Aorta (tissue), 5 donors: ENCODE data around the gene DIS3L. TPM values are rescaled to one million over a fixed set of nuclear protein-coding genes. Genes with fewer than 3 reads are reported as not detected.

Source experiments
- ATAC-seq: fragments of 200-7000 bp; cut with Tn5 transposase; one replicate; pipeline ENCODE4 v1.9.1; 2022; ENCODE audit warnings: moderate library complexity; ENCODE audit not compliant: low FRiP score
- DNase-seq, 2 donors: peaks; one replicate each; pipeline ENCODE4 v3.0.0-alpha.2; 2020
- H3K27ac ChIP-seq, 2 donors: one replicate each; pipeline ENCODE4 v1.5.1; 2013; ENCODE audit warnings: low read length in 2 of 2, mild to moderate bottlenecking in 2 of 2, moderate library complexity in 2 of 2, control low read depth in 1 of 2, inconsistent platforms in 1 of 2, low read depth in 1 of 2
- H3K27me3 ChIP-seq, 2 donors: one replicate each; pipeline ENCODE4 v1.6.1; 2013; ENCODE audit warnings: control low read depth in 1 of 2, low read length in 1 of 2, mild to moderate bottlenecking in 1 of 2, moderate library complexity in 1 of 2; ENCODE audit not compliant: insufficient read depth in 2 of 2, control insufficient read depth in 1 of 2
- H3K36me3 ChIP-seq, 2 donors: one replicate each; pipeline ENCODE4 v1.6.1; 2013; ENCODE audit warnings: control low read depth in 1 of 2, low read length in 1 of 2, mild to moderate bottlenecking in 1 of 2; ENCODE audit not compliant: insufficient read depth in 2 of 2, control insufficient read depth in 1 of 2
- H3K4me1 ChIP-seq, 2 donors: one replicate each; pipeline ENCODE4 v1.6.1; 2013; ENCODE audit warnings: low read length in 2 of 2, control low read depth in 1 of 2, mild to moderate bottlenecking in 1 of 2, moderate library complexity in 1 of 2; ENCODE audit not compliant: insufficient read depth in 2 of 2, control insufficient read depth in 1 of 2
- H3K4me3 ChIP-seq, 2 donors: one replicate each; pipeline ENCODE4 v1.5.1; 2013; ENCODE audit warnings: low read length in 2 of 2, control low read depth in 1 of 2, mild to moderate bottlenecking in 1 of 2
- H3K9me3 ChIP-seq: one replicate; pipeline ENCODE4 v1.6.1; 2013; ENCODE audit warnings: mild to moderate bottlenecking, low read length; ENCODE audit not compliant: control insufficient read depth
- WGBS, 2 donors: extraction: QIAGEN DNeasy Blood & Tissue Kit; methylation state at CpG; one replicate each; pipeline ENCODE4 v1.1.7; 2013; 5-methylcytosine and 5-hydroxymethylcytosine counted together
- intact Hi-C, 2 donors: fragments of 100-400 bp; cut with DNase I; formaldehyde crosslinking; loops; one replicate each; pipeline versions ENCODE4 v1.14.2 to v1.15.0; 2022
- polyA plus RNA-seq, 2 donors: library from polyadenylated mRNA; stranded (reverse); fragments of 200-250 nt; gene quantifications; one replicate each; pipeline ENCODE4 v1.2.3, GENCODE V29; 2013
- total RNA-seq, 2 donors: library from RNA; stranded (reverse); fragmentation: NEBNext Ultra II Directional; extraction: Animal tissue kit (Norgen Biotek cat#: 25700); gene quantifications; one replicate each; pipeline ENCODE4 v1.2.1, GENCODE V29; 2021
- donor health status: healthy with polysubstance abuse.
- donor health status: Bipolar disorder and iron deficiency.
- donor health status: DM: no; HTN: no; CAD: no.
- donor health status: DM: no; HTN: no; CAD: no.
- donor health status: DM: yes; HTN: yes; CAD: no.

Gene DIS3L
- total and polyA plus RNA-seq, 4 donors = 10.6 to 36.2 (median 18.1) TPM

DNA sequence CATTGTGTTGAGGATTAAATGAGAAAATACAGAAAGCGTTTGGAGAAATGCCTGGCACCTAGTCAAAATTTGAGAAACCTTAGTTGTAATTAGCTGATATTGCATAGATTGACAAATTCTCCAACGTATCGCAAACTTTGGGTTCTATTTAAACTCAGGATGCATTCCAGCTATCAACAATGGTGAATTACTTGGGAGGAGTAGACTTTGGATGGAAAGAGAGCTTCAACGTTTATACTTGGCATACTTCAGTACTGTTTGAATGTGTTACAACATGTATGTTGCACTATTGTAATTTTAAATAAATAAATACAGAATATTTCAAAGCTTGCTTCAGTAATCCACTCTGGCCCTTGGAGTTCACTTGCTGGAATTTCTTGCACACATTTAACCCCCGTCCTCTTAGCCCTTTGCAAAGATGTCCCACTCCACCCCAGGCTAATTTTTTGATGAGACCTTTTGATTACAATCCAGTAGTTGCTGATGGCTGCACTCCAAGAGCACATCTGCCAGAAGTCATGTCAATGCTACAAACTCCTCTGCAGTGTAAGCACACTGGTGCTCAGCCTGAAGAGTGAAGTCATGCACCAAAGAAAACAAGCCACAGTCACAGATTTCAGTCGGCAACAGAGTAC, 4.7 kb upstream of the DIS3L start:
- ATAC-seq = no peak
- Histone ChIP-seq H3K4me3 (no peak overlapping the region), H3K4me1 (peaks cover 0 to 3% of the 10 kb centered on the region in 2 donors), H3K27me3 (no peaks in the 10 kb centered on the region), H3K27ac (no peak overlapping the region), H3K9me3 (no peaks in the 10 kb centered on the region), H3K36me3 (no peaks in the 10 kb centered on the region)
- intact Hi-C loops = loop anchor here (5.0 to 10.0 kb wide), 4 partner anchors 371 to 654 kb away; no protein-coding TSS in a partner anchor
- 70 to 73% methylated on average over 6 of the region's 6 CpGs for WGBS, 2 donors
- DNase-seq = no peak

- Histone ChIP-seq H3K27ac (no peak overlapping the region), H3K4me1 (peaks cover 0 to 3% of the 10 kb centered on the region in 2 donors), H3K27me3 (no peaks in the 10 kb centered on the region), H3K4me3 (no peak overlapping the region), H3K36me3 (no peaks in the 10 kb centered on the region), H3K9me3 (no peaks in the 10 kb centered on the region)
- no peak for ATAC-seq
- WGBS, 2 donors = 97% methylated on average over 3 of the region's 3 CpGs
- intact Hi-C loops = no loop called here
- DNase-seq = no peak
Observed at GRCh38 chr15:66290007-66290406, 3.4 kb upstream of the DIS3L start.

- H3K27me3 ChIP-seq = no peaks in the 10 kb centered on the region
- H3K9me3 ChIP-seq = no peaks in the 10 kb centered on the region
- DNase-seq = no peak
- no peak overlapping the region for H3K27ac ChIP-seq
- H3K36me3 ChIP-seq = no peaks in the 10 kb centered on the region
- no peak for ATAC-seq
- H3K4me1 ChIP-seq = peaks cover 0 to 3% of the 10 kb centered on the region in 2 donors
- H3K4me3 ChIP-seq = no peak overlapping the region
- intact Hi-C loops = no loop called here
Observed at GRCh38 chr15:66290518-66290917, 2.9 kb upstream of the DIS3L start.

GRCh38 chr15:66291816-66292570, 1.4 kb upstream of the DIS3L start:
- intact Hi-C loops = no loop called here
- no peaks in the 10 kb centered on the region for H3K36me3 ChIP-seq
- peaks cover 0 to 3% of the 10 kb centered on the region in 2 donors for H3K4me1 ChIP-seq
- no peak for ATAC-seq
- DNase-seq = no peak
- no peak overlapping the region for H3K27ac ChIP-seq
- peak overlapping the region in 1 of 2 donors; percentile 24 for H3K4me3 ChIP-seq
- WGBS, 2 donors = 78 to 79% methylated on average over 6 of the region's 6 CpGs
- no peaks in the 10 kb centered on the region for H3K27me3 ChIP-seq
- H3K9me3 ChIP-seq = no peaks in the 10 kb centered on the region

DNA sequence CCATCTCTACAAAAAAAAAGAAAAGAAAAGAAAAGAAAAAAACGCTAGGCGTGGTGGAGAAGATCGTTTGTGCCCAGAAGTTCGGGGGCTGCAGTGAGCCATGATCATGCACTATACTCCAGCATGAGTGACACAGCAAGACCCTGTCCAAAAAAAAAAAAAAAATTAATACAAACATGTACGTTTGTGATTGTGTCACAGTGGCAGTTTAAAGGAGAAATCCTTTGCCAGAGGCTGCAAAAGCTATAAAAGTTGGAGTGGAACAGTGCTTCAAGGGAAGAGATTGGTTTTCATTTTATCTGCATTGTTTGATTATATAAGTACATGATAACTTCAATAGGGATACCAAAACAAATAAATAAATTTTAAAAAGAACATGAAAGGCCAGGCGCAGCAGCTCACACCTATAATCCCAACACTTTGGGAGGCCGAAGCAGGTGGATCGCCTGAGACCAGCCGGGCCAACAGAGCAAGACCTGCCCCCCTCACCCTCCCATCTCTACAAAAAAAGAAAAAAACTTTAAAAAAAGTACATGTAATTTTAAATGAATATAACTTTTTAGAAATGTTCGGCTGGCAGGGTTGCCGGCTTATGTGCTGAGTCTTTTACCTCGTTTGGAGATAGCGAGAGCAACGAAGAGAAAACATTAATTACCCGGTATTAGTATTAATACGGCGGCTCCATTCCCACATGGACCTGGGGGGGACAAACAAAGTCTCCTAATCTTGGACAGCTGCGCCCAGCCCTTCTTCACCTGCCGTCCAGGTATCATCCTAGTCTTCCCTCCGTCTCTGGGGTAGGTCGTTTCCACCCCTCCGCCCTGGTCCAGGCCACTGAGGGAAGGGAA, 573 bp upstream of the DIS3L start:
- H3K27me3 ChIP-seq = no peaks in the 10 kb centered on the region
- no peak for DNase-seq
- WGBS, 2 donors = 4 to 5% methylated on average over 21 to 22 of the region's 22 CpGs
- intact Hi-C loops = no loop called here
- peaks cover 0 to 3% of the 10 kb centered on the region in 2 donors for H3K4me1 ChIP-seq
- peak overlapping the region; percentile 82 for H3K4me3 ChIP-seq
- no peaks in the 10 kb centered on the region for H3K9me3 ChIP-seq
- no peaks in the 10 kb centered on the region for H3K36me3 ChIP-seq
- no peak for ATAC-seq
- H3K27ac ChIP-seq = peak overlapping the region; percentile 46 to 85

DNA sequence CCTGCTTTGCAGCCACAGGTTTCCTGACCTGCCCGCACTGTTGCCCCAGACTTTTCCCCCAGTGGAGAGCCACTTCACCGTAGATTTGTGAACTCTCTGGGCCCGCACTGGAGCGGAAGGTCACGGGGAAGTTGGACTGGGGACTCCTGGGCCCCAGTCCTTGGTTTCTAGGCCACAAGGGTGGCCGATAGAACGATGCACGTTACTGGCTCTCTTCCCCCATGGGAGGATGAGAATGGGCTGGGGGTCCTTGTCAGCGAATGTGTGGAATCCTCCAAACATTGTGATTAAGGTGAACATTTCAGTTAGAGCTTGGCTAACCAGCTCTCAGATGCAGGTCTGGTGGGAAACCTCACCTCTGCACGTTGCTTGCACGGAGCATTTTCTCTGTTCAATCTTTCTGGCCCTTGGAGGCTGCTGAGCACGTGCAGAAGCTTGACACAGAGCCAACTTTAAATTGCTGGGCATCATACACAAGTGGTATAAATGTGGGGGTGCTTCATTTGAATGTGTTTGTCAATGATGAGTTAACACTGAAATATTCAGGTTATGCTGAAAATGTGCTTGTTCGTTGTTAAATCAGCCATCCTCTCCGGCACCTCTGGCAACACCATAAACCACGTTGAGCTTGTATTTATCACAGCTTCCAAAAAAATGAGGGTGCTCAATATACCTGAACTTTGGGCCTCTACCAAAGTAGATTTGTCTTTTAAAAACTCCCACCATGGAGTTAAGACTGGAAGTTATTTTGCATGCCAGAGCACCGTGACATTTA, 976 bp downstream of the DIS3L start:
- Histone ChIP-seq H3K9me3 (no peaks in the 10 kb centered on the region), H3K4me1 (peaks cover 0 to 3% of the 10 kb centered on the region in 2 donors), H3K36me3 (no peaks in the 10 kb centered on the region), H3K27ac (peak overlapping the region in 1 of 2 donors; percentile 66), H3K4me3 (peak overlapping the region; percentile 82), H3K27me3 (no peaks in the 10 kb centered on the region)
- DNase-seq (no peak), ATAC-seq (peak; percentile 61)
- intact Hi-C loops = no loop called here
- WGBS, 2 donors = 1% methylated on average over 16 of the region's 16 CpGs

DNA sequence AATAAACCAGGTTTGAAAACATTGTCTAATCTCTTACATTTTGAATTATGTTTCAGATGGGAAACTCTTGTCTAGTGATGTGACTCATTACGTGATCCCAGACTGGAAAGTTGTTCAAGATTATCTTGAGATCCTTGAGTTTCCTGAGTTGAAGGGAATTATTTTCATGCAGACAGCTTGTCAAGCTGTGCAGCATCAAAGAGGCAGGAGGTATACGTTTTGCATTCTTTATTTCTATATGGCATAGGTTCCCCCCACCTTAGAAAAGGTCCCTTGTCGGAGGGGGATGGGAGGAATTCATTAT, 1.5 kb downstream of the DIS3L start:
- intact Hi-C loops = no loop called here
- no peak for ATAC-seq
- Histone ChIP-seq H3K36me3 (no peaks in the 10 kb centered on the region), H3K27ac (no peak overlapping the region), H3K4me3 (no peak overlapping the region), H3K9me3 (no peaks in the 10 kb centered on the region), H3K27me3 (no peaks in the 10 kb centered on the region), H3K4me1 (peaks cover 0 to 3% of the 10 kb centered on the region in 2 donors)
- DNase-seq = no peak
- WGBS, 2 donors = 22 to 31% methylated on average over 3 of the region's 3 CpGs

- Histone ChIP-seq H3K4me3 (no peak overlapping the region), H3K27ac (no peak overlapping the region), H3K9me3 (no peaks in the 10 kb centered on the region), H3K27me3 (no peaks in the 10 kb centered on the region), H3K4me1 (peaks cover 0 to 3% of the 10 kb centered on the region in 2 donors), H3K36me3 (no peaks in the 10 kb centered on the region)
- 71 to 79% methylated on average over 5 of the region's 5 CpGs for WGBS, 2 donors
- DNase-seq (no peak), ATAC-seq (no peak)
- intact Hi-C loops = no loop called here
Observed at GRCh38 chr15:66296186-66296585, 2.8 kb downstream of the DIS3L start.
